Measurements from ENCODE around the gene LPP. TPM values are rescaled to one million over a fixed set of nuclear protein-coding genes. Genes with fewer than 3 reads are reported as not detected.

LPP gene
- total RNA-seq, 2 donors from 2014 or later, result 170 to 246 TPM

GRCh38 chr3:188266562-188267274, 112.8 kb downstream of the LPP start:
- no peaks in the 10 kb centered on the region for H3K36me3 ChIP-seq
- intact Hi-C loops (cut with DNase I), result loop anchor here (10.0 kb wide), 2 partner anchors 112 to 678 kb away; partner anchors contain the start of gene LPP
- H3K27me3 ChIP-seq, result no peaks in the 10 kb centered on the region
- DNase-seq, result no peak
- no peak for TF ChIP-seq CTCF (IDR thresholded peaks at IDR 0.05)
- H3K4me1 ChIP-seq, result peaks cover 18% of the 10 kb centered on the region
- peak overlapping the region; percentile 2 for H3K27ac ChIP-seq
- H3K9ac ChIP-seq (ENCODE audit: low read depth in 2 of 2, low read length in 2 of 2), result peak overlapping the region in 1 of 2 donors; percentile 19
- H3K4me3 ChIP-seq, result no peak overlapping the region
- no peaks in the 10 kb centered on the region for H3K9me3 ChIP-seq

- TF ChIP-seq CTCF (IDR thresholded peaks at IDR 0.05), result no peak
- Histone ChIP-seq H3K4me1 (peaks cover 18% of the 10 kb centered on the region), H3K9me3 (no peaks in the 10 kb centered on the region), H3K27ac (no peak overlapping the region), H3K27me3 (no peaks in the 10 kb centered on the region), H3K4me3 (no peak overlapping the region), H3K9ac (ENCODE audit: low read depth in 2 of 2, low read length in 2 of 2) (no peak overlapping the region), H3K36me3 (no peaks in the 10 kb centered on the region)
- no peak for DNase-seq
- intact Hi-C loops (cut with DNase I), result loop anchor here (10.0 kb wide), 2 partner anchors 113 to 677 kb away; partner anchors contain the start of gene LPP
Measured at GRCh38 chr3:188267790-188268335, 113.9 kb downstream of the LPP start.

GRCh38 chr3:188268336-188268735, 114.4 kb downstream of the LPP start:
- H3K9me3 ChIP-seq, result no peaks in the 10 kb centered on the region
- no peak for TF ChIP-seq CTCF (IDR thresholded peaks at IDR 0.05)
- H3K4me3 ChIP-seq, result no peak overlapping the region
- intact Hi-C loops (cut with DNase I), result loop anchor here (10.0 kb wide), 2 partner anchors 114 to 676 kb away; partner anchors contain the start of gene LPP
- H3K27ac ChIP-seq, result peak overlapping the region; percentile 13
- no peaks in the 10 kb centered on the region for H3K36me3 ChIP-seq
- no peak for DNase-seq
- no peaks in the 10 kb centered on the region for H3K27me3 ChIP-seq
- peaks cover 16% of the 10 kb centered on the region for H3K4me1 ChIP-seq
- H3K9ac ChIP-seq (ENCODE audit: low read depth in 2 of 2, low read length in 2 of 2), result no peak overlapping the region

GRCh38 chr3:188269040-188269439, 115.1 kb downstream of the LPP start:
- H3K9ac ChIP-seq (ENCODE audit: low read depth in 2 of 2, low read length in 2 of 2), result no peak overlapping the region
- intact Hi-C loops (cut with DNase I), result loop anchor here (10.0 kb wide), 2 partner anchors 114 to 676 kb away; partner anchors contain the start of gene LPP
- peak overlapping the region; percentile 44 for H3K27ac ChIP-seq
- TF ChIP-seq CTCF (IDR thresholded peaks at IDR 0.05), result no peak
- peaks cover 9% of the 10 kb centered on the region for H3K4me1 ChIP-seq
- H3K4me3 ChIP-seq, result no peak overlapping the region
- no peaks in the 10 kb centered on the region for H3K27me3 ChIP-seq
- no peaks in the 10 kb centered on the region for H3K9me3 ChIP-seq
- no peak for DNase-seq
- H3K36me3 ChIP-seq, result no peaks in the 10 kb centered on the region

GRCh38 chr3:188270423-188270972, 116.5 kb downstream of the LPP start:
- Histone ChIP-seq H3K9me3 (no peaks in the 10 kb centered on the region), H3K27me3 (no peaks in the 10 kb centered on the region), H3K4me1 (peaks cover 6% of the 10 kb centered on the region), H3K4me3 (no peak overlapping the region), H3K9ac (ENCODE audit: low read depth in 2 of 2, low read length in 2 of 2) (no peak overlapping the region), H3K36me3 (no peaks in the 10 kb centered on the region), H3K27ac (peak overlapping the region; percentile 44)
- TF ChIP-seq CTCF (IDR thresholded peaks at IDR 0.05), result no peak
- no peak for DNase-seq
- intact Hi-C loops (cut with DNase I), result loop anchor here (10.0 kb wide), 1 partner anchor 526 kb away; the partner anchor contains the start of gene BCL6

Measured in colonic mucosa (tissue), 4 donors.